ENCODE data around the gene CRELD2. TPM values are rescaled to one million over a fixed set of nuclear protein-coding genes. Genes with fewer than 3 reads are reported as not detected.

The CRELD2 gene
- total and polyA plus RNA-seq, 2 experiments from 2014 or later: 35.7 to 47.7 TPM

GRCh38 chr22:49905465-49905864 lies 13.0 kb upstream of the CRELD2 start:
- H3K27me3 Mint-ChIP-seq (ENCODE audit: insufficient read depth, low read depth, poor library complexity): peaks cover 17% of the 10 kb centered on the region
- TF ChIP-seq, protein P1, sequence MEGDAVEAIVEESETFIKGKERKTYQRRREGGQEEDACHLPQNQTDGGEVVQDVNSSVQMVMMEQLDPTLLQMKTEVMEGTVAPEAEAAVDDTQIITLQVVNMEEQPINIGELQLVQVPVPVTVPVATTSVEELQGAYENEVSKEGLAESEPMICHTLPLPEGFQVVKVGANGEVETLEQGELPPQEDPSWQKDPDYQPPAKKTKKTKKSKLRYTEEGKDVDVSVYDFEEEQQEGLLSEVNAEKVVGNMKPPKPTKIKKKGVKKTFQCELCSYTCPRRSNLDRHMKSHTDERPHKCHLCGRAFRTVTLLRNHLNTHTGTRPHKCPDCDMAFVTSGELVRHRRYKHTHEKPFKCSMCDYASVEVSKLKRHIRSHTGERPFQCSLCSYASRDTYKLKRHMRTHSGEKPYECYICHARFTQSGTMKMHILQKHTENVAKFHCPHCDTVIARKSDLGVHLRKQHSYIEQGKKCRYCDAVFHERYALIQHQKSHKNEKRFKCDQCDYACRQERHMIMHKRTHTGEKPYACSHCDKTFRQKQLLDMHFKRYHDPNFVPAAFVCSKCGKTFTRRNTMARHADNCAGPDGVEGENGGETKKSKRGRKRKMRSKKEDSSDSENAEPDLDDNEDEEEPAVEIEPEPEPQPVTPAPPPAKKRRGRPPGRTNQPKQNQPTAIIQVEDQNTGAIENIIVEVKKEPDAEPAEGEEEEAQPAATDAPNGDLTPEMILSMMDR (conservative IDR thresholded peaks at IDR 0.05; ENCODE audit: low read depth in 2 of 2): no peak
- TF ChIP-seq REST (IDR thresholded peaks at IDR 0.05; ENCODE audit: unreplicated experiment): no peak
- no peak for TF ChIP-seq ETS1 (IDR thresholded peaks at IDR 0.05)
- no peak for TF ChIP-seq CREB1 (CRISPR knock-in tag; IDR thresholded peaks at IDR 0.05; ENCODE audit: low read depth)
- TF ChIP-seq NANOG (IDR thresholded peaks at IDR 0.05; ENCODE audit: borderline replicate concordance): no peak
- TF ChIP-seq EZH2 (IDR thresholded peaks at IDR 0.05; ENCODE audit: low read depth, unreplicated experiment): no peak
- TF ChIP-seq POLR2AphosphoS5 (IDR thresholded peaks at IDR 0.05; ENCODE audit: low read depth): no peak
- TF ChIP-seq, protein P2, sequence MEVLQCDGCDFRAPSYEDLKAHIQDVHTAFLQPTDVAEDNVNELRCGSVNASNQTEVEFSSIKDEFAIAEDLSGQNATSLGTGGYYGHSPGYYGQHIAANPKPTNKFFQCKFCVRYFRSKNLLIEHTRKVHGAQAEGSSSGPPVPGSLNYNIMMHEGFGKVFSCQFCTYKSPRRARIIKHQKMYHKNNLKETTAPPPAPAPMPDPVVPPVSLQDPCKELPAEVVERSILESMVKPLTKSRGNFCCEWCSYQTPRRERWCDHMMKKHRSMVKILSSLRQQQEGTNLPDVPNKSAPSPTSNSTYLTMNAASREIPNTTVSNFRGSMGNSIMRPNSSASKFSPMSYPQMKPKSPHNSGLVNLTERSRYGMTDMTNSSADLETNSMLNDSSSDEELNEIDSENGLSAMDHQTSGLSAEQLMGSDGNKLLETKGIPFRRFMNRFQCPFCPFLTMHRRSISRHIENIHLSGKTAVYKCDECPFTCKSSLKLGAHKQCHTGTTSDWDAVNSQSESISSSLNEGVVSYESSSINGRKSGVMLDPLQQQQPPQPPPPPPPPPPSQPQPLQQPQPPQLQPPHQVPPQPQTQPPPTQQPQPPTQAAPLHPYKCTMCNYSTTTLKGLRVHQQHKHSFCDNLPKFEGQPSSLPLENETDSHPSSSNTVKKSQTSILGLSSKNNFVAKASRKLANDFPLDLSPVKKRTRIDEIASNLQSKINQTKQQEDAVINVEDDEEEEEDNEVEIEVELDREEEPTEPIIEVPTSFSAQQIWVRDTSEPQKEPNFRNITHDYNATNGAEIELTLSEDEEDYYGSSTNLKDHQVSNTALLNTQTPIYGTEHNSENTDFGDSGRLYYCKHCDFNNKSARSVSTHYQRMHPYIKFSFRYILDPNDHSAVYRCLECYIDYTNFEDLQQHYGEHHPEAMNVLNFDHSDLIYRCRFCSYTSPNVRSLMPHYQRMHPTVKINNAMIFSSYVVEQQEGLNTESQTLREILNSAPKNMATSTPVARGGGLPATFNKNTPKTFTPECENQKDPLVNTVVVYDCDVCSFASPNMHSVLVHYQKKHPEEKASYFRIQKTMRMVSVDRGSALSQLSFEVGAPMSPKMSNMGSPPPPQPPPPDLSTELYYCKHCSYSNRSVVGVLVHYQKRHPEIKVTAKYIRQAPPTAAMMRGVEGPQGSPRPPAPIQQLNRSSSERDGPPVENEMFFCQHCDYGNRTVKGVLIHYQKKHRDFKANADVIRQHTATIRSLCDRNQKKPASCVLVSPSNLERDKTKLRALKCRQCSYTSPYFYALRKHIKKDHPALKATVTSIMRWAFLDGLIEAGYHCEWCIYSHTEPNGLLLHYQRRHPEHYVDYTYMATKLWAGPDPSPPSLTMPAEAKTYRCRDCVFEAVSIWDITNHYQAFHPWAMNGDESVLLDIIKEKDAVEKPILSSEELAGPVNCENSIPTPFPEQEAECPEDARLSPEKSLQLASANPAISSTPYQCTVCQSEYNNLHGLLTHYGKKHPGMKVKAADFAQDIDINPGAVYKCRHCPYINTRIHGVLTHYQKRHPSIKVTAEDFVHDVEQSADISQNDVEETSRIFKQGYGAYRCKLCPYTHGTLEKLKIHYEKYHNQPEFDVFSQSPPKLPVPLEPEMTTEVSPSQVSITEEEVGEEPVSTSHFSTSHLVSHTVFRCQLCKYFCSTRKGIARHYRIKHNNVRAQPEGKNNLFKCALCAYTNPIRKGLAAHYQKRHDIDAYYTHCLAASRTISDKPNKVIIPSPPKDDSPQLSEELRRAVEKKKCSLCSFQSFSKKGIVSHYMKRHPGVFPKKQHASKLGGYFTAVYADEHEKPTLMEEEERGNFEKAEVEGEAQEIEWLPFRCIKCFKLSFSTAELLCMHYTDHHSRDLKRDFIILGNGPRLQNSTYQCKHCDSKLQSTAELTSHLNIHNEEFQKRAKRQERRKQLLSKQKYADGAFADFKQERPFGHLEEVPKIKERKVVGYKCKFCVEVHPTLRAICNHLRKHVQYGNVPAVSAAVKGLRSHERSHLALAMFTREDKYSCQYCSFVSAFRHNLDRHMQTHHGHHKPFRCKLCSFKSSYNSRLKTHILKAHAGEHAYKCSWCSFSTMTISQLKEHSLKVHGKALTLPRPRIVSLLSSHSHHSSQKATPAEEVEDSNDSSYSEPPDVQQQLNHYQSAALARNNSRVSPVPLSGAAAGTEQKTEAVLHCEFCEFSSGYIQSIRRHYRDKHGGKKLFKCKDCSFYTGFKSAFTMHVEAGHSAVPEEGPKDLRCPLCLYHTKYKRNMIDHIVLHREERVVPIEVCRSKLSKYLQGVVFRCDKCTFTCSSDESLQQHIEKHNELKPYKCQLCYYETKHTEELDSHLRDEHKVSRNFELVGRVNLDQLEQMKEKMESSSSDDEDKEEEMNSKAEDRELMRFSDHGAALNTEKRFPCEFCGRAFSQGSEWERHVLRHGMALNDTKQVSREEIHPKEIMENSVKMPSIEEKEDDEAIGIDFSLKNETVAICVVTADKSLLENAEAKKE (CRISPR knock-in tag; IDR thresholded peaks at IDR 0.05): no peak
- TF ChIP-seq EZH2phosphoT487 (IDR thresholded peaks at IDR 0.05; ENCODE audit: unreplicated experiment): no peak
- no peak overlapping the region for H3K27ac Mint-ChIP-seq
- peaks cover 16% of the 10 kb centered on the region for H3K9me3 Mint-ChIP-seq
- no peaks in the 10 kb centered on the region for H3K79me2 ChIP-seq (replicated peaks; ENCODE audit: insufficient read depth)
- peaks cover 47% of the 10 kb centered on the region for H3K36me3 Mint-ChIP-seq (ENCODE audit: low read depth)
- peak; percentile 38 for ATAC-seq
- no peak for DNase-seq (ENCODE audit: low spot score)
- no peaks in the 10 kb centered on the region for H3K9me2 ChIP-seq (ENCODE audit: insufficient read depth)
- no peak overlapping the region for H3K4me2 ChIP-seq
- no peak overlapping the region for H3K27ac ChIP-seq (ENCODE audit: low read depth)
- H3F3A ChIP-seq (replicated peaks; ENCODE audit: low read depth): peaks cover 21% of the 10 kb centered on the region
- H3K4me1 Mint-ChIP-seq: 0 out of 3 replicates have a peak, but pooled peaks cover 3% of the 10 kb centered on the region
- no peak overlapping the region for H2AFZ ChIP-seq
- no peak overlapping the region for H3K4me3 ChIP-seq
- H3K36me3 ChIP-seq (ENCODE audit: insufficient read depth): no peaks in the 10 kb centered on the region
- no peaks in the 10 kb centered on the region for H3K4me1 ChIP-seq (ENCODE audit: insufficient read depth)
- no peaks in the 10 kb centered on the region for H4K20me1 ChIP-seq (replicated peaks; ENCODE audit: insufficient read depth)
- H3K27me3 ChIP-seq (ENCODE audit: insufficient read depth): no peaks in the 10 kb centered on the region
- no peak overlapping the region for H3K4me3 Mint-ChIP-seq

Measured in GM23338 (cell line).